Hematopoietic multipotent progenitor cell treated with erythropoietin and hydrocortisone succinate and interleukin-3 and kit ligand, for 4 days (in vitro differentiated cells): ENCODE measurements around the gene NPY2R.

ENCODE experiments used
- DNase-seq: peaks from one replicate; pipeline ENCODE4 v3.0.0-alpha.2; 2015

The NPY2R gene, protein sequence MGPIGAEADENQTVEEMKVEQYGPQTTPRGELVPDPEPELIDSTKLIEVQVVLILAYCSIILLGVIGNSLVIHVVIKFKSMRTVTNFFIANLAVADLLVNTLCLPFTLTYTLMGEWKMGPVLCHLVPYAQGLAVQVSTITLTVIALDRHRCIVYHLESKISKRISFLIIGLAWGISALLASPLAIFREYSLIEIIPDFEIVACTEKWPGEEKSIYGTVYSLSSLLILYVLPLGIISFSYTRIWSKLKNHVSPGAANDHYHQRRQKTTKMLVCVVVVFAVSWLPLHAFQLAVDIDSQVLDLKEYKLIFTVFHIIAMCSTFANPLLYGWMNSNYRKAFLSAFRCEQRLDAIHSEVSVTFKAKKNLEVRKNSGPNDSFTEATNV

DNA sequence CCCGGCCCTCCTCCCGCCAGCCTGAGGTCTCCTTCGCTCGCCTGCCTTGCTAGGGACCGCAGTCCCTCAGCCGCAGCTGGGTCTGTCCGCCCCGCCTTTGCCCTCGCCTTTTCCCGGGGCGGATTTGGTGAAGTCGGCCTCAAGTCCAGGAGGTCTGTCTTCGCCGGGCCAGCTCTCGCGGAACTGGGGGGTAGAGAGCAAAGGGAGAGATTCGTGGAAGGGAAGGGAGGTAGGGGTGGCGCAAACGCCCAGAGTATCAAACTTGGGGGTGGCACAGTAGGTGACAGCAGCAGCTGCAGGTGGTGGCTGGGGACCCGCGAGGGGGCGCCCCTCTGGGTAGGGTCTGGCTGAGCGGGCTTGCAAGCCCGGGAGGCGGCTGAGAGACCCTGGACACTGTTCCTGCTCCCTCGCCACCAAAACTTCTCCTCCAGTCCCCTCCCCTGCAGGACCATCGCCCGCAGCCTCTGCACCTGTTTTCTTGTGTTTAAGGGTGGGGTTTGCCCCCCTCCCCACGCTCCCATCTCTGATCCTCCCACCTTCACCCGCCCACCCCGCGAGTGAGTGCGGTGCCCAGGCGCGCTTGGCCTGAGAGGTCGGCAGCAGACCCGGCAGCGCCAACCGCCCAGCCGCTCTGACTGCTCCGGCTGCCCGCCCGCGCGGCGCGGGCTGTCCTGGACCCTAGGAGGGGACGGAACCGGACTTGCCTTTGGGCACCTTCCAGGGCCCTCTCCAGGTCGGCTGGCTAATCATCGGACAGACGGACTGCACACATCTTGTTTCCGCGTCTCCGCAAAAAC lies at the start of gene NPY2R:
TSS of gene NPY2R (plus strand) at position 379 of the 797 bp plus-strand sequence. CDS start 5,304 bp downstream, outside the sequence.
- DNase-seq = no peak

DNA sequence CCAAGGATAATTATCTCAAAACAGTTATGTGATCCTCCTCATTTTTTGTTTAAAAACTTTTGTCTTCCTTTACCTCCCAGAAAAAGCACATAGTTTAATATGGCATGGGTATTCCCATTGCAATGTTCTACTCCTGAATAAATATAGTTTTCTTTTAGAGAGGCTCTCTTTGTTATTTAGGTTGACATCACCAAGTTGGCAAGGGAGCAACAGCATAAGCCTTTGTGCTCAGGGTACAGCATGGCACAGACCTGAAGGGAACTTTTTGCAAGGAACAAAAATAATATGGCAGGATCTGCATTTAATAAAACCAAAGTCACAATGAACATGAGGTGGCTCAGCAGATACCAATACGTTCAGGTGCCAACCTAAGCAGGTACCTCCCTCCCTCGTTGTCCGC lies 47.1 kb upstream of the NPY2R start:
- no peak for DNase-seq

DNA sequence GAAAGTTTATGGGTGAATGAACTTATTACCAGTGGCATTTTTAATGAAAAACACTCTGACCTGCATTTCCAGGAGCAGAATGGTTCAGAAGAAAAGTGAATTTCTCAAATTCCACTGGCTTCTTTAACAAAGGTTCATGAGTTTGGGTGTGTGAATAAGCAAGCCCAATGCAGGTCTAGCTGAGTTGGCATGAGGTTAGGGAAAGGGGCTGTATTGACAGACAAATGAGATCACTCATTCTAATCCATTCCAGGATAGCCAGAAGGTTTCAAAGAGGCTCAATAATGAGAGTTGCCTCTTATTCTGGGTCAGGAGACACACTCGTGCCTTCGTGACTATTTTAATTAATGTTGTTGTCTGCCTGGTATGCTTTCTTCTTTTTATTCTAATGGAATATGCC lies 43.7 kb upstream of the NPY2R start:
- no peak for DNase-seq

DNA sequence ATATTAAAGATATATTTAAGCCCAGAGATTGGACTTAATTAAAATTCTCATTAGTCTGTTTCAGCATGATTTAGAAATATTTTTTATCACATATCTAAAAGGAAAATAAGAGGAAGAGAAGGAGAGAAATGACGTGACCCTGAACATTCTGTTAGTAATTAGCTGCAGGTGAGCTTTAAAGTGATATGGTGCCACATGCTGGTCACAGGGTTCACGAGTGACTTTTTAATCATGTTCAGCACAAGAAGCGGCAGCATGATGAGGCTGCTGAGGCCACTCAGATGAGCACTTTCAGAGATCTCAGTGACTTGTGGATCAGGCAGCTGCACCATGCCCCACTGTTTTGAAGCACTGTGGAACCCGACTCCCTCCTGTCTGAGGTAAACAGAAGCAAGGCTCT lies 37.9 kb upstream of the NPY2R start:
- no peak for DNase-seq

DNA sequence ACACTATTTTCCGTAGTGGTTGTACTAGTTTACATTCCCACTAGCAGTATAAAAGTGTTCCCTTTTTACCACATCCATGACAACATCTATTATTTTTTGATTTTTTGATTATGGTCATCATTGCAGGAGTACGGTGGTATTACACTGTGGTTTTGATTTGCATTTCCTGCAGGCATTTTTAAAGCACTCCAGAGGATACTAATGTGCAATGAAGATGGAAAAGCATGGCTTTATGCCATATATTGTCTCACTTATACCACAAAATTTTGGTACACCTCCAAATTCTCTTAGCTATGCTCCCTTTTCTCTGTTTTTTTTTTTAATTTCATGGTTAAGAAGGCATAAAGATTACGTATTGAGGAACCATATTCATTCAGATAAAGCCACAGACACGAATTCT lies 35.1 kb upstream of the NPY2R start:
- DNase-seq = no peak

DNA sequence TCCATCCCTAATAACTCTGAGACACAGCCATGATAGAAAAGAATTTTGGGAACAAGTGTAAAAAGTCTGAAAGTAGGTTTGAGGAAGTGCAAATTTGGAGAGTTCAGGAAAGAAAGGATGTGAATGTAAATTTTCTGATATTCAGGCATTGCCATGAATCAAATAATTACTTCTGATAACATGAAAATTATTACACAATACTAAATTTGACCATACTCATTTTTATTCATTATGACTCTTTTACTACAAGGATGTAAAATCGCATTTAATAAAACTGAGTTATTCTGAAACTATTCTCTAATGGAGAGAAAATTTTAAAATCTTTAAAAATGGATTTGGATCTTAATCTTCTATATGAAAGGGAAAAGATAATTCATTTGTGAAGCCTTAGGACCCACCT lies 33.8 kb upstream of the NPY2R start:
- no peak for DNase-seq

DNA sequence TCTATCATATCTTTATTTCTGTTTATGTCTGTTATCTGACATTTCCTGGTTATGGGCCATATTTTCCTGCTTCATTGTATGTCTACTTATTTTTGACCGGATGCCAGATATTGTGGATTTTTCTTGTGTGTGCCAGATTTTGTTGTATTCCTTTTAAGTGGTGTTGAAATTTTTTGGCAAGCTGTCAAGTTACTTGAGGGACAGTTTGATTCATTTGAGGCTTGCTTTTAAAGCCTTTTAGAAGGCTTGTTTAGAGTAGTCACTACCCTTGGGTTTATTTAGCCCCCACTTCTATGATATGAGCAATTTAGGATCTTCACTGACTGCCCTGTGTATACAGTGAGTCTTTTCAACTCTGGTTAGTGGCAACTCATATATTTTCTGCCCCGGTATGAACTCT lies 29.2 kb upstream of the NPY2R start:
- no peak for DNase-seq

DNA sequence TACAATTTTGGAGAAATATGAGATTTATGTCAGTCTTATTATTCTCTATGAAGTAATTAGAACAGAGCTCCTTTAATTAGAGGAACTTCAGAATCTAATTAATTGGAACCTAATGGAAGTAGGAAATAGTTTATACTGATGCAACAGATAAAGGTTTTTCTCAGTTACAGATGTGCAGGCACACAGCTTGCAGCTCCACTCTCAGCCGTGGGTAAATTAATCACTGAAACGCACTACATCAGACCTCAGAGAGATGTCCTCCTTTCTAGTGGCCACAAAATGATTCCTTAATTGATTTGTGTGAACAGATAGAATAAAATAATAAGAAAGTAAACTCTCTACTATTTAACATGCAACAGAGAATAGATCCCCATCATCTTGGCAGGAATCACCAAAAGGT lies 21.5 kb upstream of the NPY2R start:
- no peak for DNase-seq

DNA sequence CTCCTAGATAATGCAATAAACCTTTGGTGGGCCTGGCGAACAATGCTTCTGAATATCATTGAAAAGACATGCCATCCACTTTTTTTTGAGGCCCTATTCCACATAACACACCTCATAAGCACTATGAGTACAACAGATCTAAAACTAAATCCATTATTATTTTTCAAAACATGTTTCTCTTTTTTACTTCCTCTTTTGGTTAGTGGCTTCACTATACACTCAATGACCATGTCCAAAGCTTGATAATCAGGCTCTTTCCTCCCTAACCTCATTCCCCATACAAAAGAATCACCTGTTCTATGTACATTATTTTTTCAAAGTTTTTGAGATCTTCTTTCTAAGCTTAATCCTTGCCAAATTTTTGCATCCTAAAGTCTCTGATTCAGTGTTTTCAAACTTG lies 20.4 kb upstream of the NPY2R start:
- no peak for DNase-seq

DNA sequence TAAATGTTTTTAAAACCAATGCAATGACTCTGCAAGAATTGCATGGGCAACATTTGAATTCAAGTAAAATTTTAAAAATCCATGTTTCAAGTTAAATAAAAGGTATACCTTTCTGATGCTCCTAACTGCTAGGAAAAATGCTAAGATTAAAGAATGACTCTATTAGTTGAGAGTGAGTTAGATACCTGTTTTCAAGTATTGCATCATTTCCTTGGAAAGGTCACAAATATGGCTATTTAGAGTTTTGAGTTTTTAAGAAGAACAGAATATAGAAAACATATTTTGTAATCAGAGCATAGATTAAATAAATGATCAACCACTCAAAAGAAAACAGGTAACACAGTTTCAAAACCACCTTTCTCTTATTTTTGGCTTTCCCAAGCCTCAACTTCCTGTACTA lies 18.3 kb upstream of the NPY2R start:
- no peak for DNase-seq

DNA sequence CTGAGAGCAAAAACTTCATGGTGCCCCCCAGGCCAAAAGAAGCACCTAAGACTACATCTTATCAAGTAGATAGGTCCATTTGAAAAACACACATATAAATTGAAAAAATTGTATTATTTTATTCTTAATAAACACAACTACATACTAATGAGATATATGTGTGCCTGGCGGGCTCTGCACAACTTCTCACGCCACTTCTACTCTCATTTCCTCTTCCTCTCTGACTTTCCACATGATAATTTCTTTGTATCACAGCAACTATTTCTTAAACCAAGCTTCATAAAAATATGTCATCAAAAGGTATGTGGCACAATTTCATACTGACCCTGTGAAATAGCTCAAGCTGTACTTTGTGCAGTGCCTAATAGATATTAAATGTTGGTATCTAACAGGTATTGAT lies 10.7 kb upstream of the NPY2R start:
- no peak for DNase-seq

DNA sequence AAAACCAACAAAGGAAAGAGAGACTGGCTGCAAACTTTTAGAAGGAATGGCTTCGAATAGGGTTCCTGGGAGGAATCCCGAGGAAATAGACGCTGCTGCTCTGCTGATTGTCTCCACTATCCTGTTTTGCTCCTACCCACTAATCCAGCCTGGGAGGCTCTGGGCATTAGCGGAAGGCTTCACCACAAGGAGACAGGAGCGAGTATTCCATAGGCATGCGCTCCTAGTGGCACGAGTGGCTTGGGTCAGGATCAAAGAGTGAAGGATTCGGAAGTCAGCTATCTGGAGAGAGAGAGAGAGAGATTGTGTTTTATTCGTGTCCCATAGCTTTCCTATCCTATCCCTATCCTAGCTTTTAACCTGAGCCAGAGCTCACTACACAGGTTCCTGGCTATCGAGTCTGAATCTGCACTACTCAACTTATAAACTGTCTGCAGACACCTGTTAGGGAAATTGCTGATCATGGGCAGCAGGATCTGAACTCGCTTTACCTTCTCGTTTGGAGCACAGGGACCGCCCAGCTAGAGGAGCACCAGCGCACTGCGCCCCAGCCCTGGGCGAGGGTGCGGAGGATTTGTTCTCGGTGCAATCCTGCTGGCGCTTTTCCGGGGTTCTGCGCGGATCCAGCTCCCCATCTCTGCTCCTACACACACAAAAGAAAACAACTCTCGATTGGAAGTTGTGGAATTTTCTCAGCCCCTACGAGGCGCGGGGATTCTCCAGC lies 740 bp upstream of the NPY2R start:
- no peak for DNase-seq

DNA sequence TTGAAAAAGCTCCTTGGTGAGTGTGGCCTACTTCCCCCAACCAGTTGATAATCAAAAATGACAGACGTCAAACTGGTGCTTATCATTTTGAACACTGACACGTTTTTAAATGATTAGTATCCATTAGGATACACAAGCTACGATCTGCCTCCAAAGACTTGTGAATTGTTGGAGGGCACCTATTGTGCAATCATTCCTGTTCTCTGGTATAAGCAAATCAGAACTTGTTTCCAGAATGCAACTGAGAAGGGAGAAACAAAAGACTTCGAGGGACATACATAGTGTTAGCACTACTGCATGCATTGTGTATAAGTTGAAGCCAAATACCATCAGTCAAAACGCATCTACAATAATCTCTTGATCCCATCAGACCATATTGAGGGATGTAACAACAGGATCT lies 11.6 kb downstream of the NPY2R start:
- no peak for DNase-seq

DNA sequence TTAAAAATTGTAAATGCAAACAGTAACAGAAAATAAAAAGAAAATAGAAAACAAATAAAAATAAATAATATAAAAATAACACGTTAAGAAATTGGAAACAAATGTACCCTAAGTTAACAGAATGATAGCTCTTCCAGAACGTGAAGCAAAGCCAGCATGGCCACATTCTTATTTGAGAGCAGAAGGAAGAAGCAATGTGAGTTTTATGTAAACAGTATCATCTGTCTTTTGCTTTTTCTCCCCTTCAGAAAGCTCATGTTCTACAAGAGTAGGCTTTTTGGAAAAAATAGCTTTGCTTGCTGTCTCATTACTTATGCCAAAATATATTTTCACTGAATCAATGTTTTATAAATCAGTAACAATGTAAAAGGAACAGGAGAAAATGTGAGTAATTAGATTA lies 18.7 kb downstream of the NPY2R start:
- DNase-seq = no peak

DNA sequence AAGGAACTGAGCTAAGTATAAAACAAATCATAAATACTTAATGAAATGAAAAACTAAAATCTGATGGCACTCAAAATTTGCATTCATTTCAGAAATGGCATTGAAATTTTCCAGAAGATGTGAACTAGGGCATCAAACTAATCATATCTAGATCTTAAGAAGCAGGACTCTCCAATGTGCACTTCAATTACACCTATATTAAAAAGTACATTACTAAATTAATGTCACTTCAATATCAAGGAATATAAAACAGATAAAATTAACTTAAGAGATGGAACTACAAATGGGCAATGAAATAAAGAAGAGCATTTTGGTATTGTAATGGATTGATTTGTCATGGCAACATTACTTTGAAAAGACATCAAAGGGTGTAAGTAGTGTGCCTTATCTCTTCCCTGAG lies 20.3 kb downstream of the NPY2R start:
- no peak for DNase-seq

DNA sequence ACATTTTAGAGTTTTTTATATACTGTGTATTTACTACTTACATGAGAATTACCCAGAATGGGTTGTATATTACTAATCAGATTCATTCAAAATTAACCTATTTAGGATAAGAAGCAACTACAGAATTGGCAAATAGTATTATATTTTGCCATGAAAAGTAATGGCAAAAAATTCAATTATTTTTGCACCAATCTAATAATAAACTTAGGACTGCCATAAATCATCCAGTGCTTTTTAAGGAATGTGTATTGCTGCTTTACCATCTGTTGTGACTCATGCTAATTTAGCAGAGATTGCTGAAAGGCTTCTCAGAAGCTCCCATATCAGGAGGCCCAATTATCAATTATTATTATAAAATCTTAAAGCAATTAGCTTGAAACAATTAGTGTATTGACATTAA lies 24.0 kb downstream of the NPY2R start:
- no peak for DNase-seq

DNA sequence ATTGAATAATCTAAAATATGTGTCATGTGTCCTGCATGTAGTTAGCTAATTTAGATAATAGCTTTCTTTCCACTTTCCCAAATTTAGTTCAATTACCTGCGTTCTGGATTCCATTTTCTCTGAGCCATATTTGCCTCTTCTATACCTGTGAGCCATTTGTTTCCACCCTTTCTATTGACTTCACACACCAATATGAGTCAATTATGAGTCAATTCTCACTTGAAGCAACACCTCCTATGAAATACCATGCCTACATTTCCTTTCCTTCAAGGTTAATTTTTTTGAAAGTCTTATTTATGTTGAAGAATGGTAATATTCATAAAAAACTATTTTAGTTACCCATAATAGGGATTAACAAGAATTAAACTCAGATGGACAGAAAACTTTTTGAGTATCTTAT lies 25.8 kb downstream of the NPY2R start:
- DNase-seq = no peak

DNA sequence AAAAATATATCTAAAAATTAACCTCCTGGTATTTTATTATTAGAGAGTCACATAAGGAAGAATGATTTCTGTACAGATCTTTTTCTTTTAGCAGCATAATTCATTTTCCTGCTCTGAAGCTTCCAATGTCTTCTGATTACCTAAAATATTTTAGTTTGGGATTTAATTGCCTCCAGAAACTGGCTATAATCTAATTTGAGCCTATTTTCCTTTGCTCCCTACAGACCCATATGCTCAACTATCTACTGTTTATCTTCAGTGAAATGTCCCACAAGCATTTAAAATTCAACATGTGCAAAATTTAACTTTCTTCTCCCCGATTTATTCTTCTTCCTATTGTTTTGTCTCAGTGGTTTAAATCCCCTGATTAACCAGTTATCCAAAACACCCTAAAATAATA lies 29.1 kb downstream of the NPY2R start:
- DNase-seq = no peak

DNA sequence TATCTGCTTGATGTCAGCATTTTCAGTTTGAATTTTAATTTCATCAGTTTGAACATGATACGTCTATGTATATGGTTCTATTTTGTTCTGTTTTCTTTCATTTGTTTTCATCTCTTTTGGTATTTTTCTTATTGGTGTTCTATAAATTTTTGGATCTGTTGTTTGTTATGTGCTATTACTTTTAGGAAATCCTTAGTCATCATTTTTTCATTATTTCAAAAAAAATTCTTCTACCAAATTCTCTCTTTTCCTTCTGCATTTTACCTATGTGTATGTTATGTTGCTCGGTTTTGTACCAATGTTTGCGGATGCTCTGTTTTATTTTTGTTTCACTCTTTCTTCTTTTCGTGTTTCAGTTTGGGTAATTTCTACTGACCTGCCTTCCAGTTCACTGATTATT lies 32.8 kb downstream of the NPY2R start:
- no peak for DNase-seq

DNA sequence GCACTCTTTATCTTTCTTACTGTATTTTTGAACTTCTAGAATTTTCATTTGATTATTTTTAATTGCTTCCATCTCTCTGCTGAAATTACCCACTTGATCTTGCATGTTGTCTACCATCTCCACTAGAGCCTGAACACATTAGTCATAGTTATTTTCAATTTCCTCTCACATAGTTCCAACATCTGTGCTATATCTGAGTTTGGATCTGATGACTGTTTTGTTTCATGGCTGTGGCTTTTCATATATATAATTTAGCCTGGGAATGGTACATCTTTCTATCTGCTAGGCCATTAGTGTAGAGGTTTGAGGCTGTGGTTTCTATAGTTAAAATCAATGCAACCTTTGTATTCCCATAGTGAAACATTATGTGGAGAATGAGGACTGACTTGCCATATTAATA lies 33.2 kb downstream of the NPY2R start:
- DNase-seq = no peak

DNA sequence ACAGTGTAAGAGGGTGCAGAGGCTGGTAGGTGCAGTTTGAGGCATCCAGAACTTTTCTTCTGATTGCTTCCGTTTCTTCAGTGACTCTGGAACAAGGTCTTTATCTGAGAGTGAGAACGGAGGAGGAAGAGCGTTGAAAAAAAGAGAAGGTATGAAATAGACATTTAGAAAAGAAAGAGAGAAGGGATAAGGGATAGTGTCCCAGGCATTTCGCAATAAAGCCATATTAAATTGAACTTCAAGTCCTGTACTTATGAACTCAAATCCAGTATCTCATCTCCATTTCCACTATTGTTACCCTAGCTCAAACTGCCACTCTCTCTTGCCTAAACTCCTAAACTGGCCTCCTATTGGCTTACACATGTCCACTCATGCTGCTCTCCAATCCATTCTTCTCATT lies 36.7 kb downstream of the NPY2R start:
- DNase-seq = no peak

DNA sequence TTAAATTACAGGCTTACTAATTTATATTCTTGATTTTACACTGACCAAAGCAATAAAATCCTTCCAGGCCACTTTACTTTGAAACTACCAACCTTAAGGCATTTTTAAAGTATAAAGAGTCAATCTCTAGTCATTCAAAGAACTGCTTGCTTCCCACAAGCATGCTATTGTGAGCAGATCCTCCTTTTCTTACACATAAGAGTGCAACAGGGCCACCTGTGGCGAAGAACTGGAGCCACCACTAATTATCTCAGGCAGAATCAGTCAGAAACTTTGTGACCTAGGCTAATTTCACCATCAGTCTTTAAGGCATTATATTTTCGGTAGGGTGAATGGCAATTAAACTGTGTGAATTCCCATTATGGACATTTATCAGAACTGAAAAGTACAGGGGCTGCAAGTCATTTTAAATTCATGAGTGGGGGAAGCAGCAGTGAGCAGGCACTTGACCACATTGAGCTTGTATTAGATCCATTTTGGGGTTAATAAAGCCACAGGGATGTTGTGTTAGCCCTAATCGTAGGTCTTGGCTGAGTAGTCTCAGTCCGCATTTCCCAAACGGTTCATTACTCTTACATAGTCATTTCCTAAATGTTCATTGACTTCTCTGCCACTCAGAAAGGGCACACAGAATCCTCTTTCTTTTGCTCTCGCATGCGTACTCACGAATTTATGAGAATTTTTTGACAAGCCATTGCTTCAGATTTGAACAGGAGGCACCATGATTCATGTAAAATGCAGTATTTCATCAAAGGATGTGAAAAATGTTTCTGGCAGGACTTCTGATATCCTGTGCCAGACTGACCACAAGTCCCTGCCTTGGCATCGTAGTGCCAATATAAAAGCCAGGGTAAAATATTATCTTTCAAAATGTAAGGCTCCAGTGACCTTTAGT lies 39.8 kb downstream of the NPY2R start:
- DNase-seq = no peak
